NCI-H1105 treated with DMSO at 0.1 percent for 48 hours (cell line): ENCODE data around the gene NXPE1.

Source experiments
- DNase-seq: peaks from one replicate; lab custom pipeline; 2025; lab: John Stamatoyannopoulos, UW

NXPE1 gene

GRCh38 chr11:114562166-114562916 lies 2.7 kb upstream of the NXPE1 start:
- DNase-seq = no peak

- no peak for DNase-seq
Measured at GRCh38 chr11:114556135-114556534, 3.5 kb downstream of the NXPE1 start.

GRCh38 chr11:114553642-114554041 lies 6.0 kb downstream of the NXPE1 start:
- DNase-seq = no peak

GRCh38 chr11:114551060-114551459 lies 8.6 kb downstream of the NXPE1 start:
- DNase-seq = no peak

GRCh38 chr11:114525682-114526081 lies 34.0 kb downstream of the NXPE1 start:
- DNase-seq = no peak

- DNase-seq = no peak
Measured at GRCh38 chr11:114524122-114524521, 35.6 kb downstream of the NXPE1 start.

- DNase-seq = no peak
Measured at GRCh38 chr11:114522818-114523217, 36.9 kb downstream of the NXPE1 start.

- DNase-seq = no peak
Measured at GRCh38 chr11:114511538-114511937, 48.1 kb downstream of the NXPE1 start.

- no peak for DNase-seq
Measured at GRCh38 chr11:114511079-114511478, 48.6 kb downstream of the NXPE1 start.

GRCh38 chr11:114501901-114502300 lies 57.8 kb downstream of the NXPE1 start:
- DNase-seq = no peak

GRCh38 chr11:114499756-114500155 lies 59.9 kb downstream of the NXPE1 start:
- no peak for DNase-seq

GRCh38 chr11:114496915-114497314 lies 62.8 kb downstream of the NXPE1 start:
- no peak for DNase-seq

GRCh38 chr11:114483929-114484328 lies 75.8 kb downstream of the NXPE1 start:
- DNase-seq = no peak

- DNase-seq = no peak
Measured at GRCh38 chr11:114482114-114482513, 77.6 kb downstream of the NXPE1 start.

- no peak for DNase-seq
Measured at GRCh38 chr11:114479331-114479730, 80.3 kb downstream of the NXPE1 start.

GRCh38 chr11:114478768-114479167 lies 80.9 kb downstream of the NXPE1 start:
- DNase-seq = no peak

GRCh38 chr11:114478001-114478410 lies 81.7 kb downstream of the NXPE1 start:
- no peak for DNase-seq

GRCh38 chr11:114472661-114473060 lies 87.0 kb downstream of the NXPE1 start:
- no peak for DNase-seq
